HUDEP-2 (cell line): ENCODE data around the gene NISCH.

Source experiments
- DNase-seq, 76 experiments: peaks; one replicate each; lab custom pipeline; 2025; ENCODE audit not compliant: unreplicated experiment in 76 of 76; lab: John Stamatoyannopoulos, UW

NISCH gene

DNA sequence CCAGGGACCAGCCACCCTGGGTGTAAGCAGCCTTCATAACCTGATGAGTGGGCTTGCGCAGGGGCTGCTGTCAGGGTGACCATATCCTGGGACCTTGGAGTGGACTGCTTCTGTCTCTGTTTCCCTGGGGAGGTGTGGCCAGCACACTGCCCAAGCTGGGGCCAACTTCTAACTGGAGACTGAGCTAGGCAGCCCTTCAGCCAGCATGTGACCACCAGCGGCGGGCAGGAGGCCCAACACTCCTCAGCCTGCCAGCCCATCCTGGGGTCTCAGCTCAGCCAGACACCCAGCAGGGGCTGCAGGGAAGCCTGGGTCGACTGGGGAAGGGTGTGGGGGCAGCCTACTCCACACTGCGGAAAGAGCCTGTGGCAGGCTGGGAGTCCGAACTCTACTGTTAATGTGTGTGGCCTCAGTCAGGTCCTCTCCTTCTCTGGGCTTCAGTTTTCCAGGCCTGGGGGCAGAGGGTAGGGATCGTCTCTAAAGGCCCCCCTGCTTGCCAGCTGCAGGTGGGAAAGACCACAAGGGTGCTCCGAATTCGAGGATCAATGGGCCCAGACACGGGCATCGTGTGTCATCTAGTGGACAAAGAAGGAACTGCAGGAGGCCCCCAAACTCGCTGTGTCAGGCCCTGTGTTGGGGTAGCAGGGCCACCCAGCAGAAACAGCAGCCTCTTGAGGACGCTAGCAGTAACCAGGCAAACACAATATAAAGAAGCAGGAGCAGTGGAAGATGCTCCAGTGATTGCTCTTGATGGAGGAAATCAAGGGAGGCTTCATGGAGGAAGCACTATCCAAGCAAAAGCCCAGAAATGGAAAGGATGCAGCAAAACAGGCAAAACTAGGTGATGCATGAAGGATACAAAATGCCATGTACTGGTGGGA lies 8.5 kb upstream of the NISCH start:
- DNase-seq: peak in 60 of 76 experiments; percentile 4 to 76 (median 48)

DNA sequence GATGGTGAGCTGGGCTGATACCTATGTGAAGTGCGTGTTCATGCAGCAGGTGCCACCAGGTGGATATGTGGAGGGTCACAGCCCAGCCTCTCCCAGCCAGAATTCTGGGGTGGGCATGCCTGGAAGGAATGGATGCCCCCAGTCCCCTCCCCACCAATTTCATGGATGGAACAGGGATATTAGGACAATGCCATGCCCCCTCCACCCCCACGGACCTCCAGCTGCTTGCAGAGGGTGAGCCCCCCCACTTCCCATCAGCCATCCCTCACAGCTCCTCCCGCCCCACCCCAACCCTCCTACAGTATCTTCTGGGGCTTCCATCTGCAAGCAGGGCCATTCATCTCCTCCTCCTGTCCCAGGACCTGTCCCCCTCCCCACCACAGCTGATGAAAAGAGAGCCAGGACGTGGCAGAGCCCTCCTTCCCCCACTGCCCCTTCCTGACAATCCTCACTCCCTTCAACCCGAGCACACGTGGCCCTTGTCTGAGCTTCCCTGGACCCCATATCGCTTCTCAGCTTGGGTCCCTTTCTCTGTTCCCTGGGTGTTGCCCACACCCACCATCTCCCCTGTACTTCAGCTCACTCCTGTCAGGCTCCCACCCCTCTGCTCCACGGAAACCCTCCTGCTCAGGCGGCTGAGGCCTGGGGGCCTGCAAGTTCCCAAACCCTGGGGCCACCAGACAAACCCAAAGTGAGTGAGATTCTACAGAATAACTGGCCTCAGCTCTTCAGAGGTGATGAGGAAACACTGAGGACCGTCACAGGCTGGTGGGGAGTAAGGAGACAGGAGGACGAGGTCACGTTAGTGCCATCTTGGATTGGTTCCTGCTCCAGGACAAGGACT lies 7.7 kb upstream of the NISCH start:
- no peak for DNase-seq

GRCh38 chr3:52450489-52451236 lies 4.7 kb upstream of the NISCH start:
- DNase-seq: no peak

DNA sequence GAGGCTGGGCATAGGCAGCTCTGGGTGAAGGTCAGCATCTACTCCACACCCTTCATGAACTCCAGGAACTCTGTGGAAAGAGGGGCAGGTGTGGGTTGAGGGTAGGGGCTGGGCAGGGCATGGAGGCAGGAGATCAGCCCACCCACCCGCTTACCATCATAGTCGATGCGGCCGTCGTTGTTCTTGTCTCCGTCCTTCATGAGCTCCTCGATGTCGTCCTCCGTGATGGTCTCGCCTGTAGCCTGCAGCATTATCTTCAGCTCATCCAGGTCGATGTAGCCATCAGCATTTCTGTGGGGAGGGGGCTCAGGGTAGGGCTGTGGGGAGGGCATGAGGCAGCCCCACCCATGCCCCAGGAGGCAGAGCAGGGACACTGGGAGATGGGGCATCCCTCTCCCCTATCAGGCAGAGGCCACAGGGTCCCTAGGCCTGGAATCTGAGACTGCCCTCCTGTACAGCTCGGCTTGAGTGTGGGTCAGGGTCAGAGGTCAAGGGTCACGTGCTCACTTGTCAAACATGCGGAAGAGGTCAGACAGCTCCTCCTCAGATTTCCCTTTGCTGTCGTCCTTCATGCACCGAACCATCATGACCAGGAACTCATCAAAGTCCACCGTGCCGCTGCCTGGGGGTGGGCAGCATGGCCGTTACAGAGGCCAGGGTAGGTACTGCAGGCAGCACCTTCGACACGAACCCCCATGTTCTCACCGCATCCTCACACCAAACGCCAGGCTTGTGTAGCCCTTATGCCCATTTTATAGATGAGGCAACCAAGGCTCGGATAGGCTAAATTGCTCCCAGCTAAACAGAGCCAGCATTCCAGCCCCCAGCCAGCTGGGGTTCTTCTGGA lies 3.9 kb upstream of the NISCH start:
- no peak for DNase-seq

DNA sequence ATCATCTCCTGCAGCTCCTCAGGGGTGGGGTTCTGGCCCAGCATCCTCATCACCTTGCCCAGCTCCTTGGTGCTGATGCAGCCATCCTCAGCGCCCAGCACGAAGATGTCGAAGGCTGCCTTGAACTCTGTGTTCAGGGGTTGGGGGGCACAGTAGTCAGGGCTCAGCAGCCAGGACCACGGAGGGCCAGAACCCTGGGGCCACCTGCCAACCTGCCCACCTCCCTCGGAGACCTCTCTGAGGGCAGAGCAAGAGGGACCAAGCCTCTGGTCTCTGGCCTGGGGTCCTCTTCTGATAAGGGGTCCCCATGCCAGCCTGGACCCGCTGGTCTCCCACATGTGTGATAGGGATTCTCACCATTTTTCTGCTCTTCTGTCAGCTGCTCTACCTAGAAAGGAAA lies 3.3 kb upstream of the NISCH start:
- DNase-seq: no peak

DNA sequence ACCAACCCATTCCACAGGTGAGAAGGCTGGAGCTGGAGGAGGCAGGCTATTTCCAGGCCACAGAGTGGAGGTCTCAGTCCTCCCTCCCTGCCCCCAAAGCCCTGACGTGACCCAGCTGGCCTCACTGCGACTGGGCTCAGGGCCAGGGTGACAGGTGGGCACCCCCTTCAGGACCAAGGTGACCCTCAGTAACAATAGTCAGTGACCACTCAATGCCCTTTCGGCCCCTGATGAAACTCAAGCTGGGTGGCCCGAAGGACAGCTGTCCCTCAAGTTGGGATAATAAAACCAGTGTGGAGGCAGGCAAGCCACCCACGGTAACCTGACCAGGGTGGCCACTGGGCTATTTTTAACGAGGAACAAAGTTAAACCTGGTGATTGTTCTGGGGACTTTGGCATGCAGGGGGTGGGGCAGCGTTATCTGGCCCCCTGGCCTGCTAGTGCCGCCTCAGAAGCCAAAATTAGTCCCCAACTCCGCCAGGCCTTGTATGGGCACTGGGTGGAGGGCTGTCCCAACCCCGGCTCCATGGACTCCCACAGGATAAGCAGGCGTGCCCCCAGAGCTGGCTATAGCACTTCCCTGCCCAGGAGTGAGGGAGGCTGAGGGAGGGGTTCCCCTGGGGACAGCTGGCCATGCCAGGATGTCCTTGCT lies 2.7 kb upstream of the NISCH start:
- DNase-seq: no peak

- no peak for DNase-seq
These were observed 1.7 kb upstream of the NISCH start, which contains the start of gene TNNC1 for GRCh38 chr3:52453496-52454249. TSS of gene TNNC1 (minus strand) at chr3:52454041. CDS start at chr3:52454015, 26 bp downstream.

DNA sequence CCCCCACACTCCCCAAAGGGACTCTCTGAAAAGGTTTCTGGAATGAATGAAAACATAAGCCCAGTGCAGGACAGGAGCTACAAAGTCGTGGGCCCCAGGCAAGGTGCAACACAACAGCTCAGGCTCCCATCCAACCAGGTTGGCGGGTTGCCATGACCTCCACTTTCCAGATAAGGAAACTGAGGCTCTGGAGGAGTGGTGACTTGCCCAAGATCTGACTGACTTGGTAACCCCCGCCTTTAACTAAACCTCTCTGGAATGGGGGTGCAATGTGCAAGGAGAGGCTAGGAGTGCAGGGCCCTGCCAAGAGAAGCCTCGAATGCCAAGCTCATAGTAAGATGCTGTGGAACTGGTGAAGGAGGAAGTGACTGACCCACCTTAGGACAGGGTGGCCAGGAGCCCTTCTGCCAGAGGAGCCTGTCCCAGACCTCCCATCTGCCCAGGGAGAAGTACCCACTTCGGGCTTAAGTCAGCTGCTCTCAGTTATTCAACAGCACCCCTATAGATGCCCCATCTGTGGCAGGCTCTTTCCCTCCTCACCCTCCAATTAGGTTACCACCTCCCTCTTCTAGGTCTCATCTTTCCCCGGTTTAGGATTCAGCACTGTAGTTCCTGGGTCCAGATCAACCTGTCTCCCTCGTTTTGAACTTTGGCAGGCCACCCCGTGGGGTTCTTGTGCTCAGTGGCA lies 1.0 kb upstream of the NISCH start:
- DNase-seq: peak in 5 of 76 experiments; percentile 2 to 36 (median 20)

GRCh38 chr3:52454938-52455282 lies 494 bp upstream of the NISCH start:
- no peak for DNase-seq

DNA sequence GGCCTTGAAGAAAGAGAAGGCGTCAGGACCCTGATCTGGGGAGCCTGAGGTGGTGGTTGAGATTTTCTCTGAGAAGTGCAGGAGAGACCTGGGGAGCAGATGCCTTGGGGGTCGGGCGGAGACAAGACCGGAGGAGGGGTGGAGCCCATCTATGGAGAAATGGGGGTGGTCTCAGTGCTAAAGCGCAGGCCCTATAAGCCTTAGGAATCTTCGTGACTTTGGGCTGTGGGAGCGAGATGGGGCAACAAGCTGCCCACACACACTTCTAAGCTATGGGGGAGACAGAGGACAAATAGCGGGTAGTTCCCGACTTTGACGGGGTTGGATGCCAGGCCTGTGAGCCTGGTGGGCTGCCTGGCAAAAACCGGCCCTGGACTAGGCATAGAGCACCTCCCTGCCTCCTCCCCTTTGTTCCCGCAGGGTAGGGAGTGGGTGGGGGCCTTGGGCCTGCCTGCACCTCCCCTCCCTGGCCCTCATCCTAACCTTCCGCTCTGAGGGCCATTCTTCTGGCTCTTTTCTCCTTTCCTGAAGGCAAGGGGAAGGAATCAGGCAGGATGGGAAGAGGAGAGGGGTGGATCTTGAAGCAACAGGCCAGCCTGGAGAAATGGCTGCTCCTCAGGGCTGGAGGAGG lies 880 bp downstream of the NISCH start:
- DNase-seq: peak in 7 of 76 experiments; percentile 6 to 18 (median 11)

DNA sequence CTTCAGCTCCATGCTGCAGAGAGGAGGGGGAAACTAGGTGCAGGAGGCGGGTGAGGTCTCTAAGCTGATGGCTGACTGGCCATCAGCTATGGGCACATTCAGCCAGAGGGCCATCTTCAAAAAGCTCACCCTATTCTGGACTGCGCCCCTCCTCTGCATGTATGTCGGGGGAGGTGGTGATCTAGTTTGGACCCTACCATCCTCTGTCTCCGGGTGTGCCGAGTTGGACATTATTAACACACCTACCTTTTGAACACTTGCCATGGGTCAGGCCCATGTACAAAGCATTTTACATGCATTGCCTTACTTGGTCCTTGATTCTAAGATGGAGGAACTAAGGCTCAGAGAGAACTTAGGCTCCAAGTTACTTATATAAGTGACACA lies 1.4 kb downstream of the NISCH start:
- DNase-seq: no peak

DNA sequence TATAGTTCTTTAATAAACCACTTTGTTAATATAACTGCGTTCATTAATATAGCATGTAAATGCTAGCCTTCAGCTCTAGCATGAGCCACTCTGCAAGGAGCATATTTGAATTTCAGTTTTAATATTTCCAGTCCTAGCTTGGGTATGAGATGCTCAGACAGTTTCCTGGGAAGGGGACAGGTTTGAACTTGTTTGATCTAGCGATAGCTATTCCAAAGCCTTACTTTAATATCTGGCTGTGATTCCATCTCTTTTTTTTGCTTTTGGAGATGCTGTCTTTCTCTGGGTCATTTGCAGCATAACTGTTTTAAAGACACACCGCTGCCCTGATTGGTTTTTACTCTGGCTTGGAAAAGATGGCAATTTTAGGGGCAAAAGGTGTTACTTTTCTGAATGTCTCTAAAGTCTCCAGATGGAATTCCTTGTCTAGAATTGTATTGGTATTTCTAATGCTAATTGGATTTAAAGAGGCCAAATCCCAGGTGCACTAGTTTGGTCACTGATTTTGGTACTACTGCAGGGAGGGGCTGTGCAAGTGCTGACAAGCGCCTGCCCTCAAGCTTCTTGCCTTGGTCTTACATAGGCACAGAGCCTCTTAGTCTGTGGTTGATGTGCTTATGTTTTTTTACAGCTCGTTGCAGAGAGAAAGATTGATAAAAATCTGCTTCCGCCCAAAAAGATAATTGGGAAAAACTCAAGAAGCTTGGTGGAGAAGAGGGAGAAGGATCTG lies 2.8 kb downstream of the NISCH start:
- DNase-seq: no peak

DNA sequence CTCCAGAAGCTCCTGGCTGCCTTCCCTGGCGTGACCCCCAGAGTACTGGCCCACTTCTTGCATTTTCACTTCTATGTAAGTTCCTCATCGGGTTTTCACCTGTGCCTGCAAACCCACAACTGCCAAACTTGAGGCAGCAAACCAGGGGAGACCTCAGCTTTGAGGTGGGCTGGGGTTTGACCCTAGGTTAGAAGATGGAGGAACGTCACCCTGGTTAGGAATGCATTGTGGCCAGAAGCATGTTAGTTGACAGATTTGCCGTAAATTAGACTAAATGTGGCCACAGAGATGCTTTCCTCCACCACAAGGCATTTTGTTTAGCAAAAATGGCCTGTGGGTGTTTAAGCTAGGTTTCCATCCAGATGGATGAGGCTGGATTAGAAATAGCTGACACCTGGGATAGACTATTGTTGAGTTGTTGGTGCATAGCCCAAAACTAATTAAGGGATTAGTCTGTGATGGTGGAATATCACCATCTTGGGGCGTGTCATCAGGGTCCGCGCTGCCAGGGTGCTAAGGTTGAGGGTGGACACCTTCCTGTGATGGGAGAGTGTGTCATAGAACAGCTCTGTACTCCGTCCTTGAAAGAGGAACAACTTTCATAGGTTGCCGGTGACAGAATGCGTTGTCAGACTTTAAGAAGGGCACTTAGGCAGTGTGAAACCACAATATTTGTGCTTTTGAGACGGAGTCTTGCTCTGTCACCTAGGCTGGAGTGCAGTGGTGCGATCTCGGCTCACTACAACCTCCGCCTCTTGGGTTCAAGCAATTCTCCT lies 3.6 kb downstream of the NISCH start:
- DNase-seq: no peak

- DNase-seq: no peak
These were observed 6.5 kb downstream of the NISCH start for GRCh38 chr3:52461874-52462273.

GRCh38 chr3:52463416-52463815 lies 8.0 kb downstream of the NISCH start:
- DNase-seq: no peak

- DNase-seq: no peak
These were observed 12.9 kb downstream of the NISCH start for GRCh38 chr3:52468336-52468735.
